Glutamatergic neuron (in vitro differentiated cells): ENCODE results near the gene EPS8L1. TPM values are rescaled to one million over a fixed set of nuclear protein-coding genes. Genes with fewer than 3 reads are reported as not detected.

ENCODE experiments used
- DNase-seq: peaks from one replicate; pipeline ENCODE4 v3.0.0; 2022
- H3K27ac Mint-ChIP-seq: one replicate; pipeline ENCODE4 v1.8.0; 2020; ENCODE audit warnings: mild to moderate bottlenecking, mixed read lengths, inconsistent platforms; ENCODE audit not compliant: unreplicated experiment
- H3K27me3 Mint-ChIP-seq: one replicate; pipeline ENCODE4 v1.8.0; 2020; ENCODE audit warnings: mild to moderate bottlenecking, moderate library complexity, mixed read lengths, inconsistent platforms; ENCODE audit not compliant: unreplicated experiment
- H3K36me3 Mint-ChIP-seq: one replicate; pipeline ENCODE4 v1.8.0; 2020; ENCODE audit warnings: mild to moderate bottlenecking, mixed read lengths, inconsistent platforms; ENCODE audit not compliant: unreplicated experiment
- H3K4me1 Mint-ChIP-seq: one replicate; pipeline ENCODE4 v1.8.0; 2020; ENCODE audit warnings: mild to moderate bottlenecking, low read depth, mixed read lengths, inconsistent platforms; ENCODE audit not compliant: unreplicated experiment
- H3K4me3 Mint-ChIP-seq: one replicate; pipeline ENCODE4 v1.8.0; 2020; ENCODE audit warnings: mild to moderate bottlenecking, mixed read lengths, inconsistent platforms; ENCODE audit not compliant: unreplicated experiment
- H3K9me3 Mint-ChIP-seq: one replicate; pipeline ENCODE4 v1.8.0; 2020; ENCODE audit warnings: mild to moderate bottlenecking, moderate library complexity, mixed read lengths, inconsistent platforms; ENCODE audit not compliant: unreplicated experiment
- total RNA-seq: library from RNA; stranded (reverse); fragmentation: NEBNext Ultra II Directional; extraction: Animal tissue kit (Norgen Biotek cat#: 25700); gene quantifications from one replicate; pipeline ENCODE4 v1.2.1, GENCODE V29; 2021; ENCODE audit not compliant: unreplicated experiment
- TF ChIP-seq, protein P1 (sequence below): fragments of 200-600 bp; sonication (generic); IDR thresholded peaks from one replicate; pipeline ENCODE4 v1.5.0; 2021; ENCODE audit not compliant: partially characterized antibody, unreplicated experiment

EPS8L1 gene
- total RNA-seq, 1 donor from 2014 or later = 114 TPM

DNA sequence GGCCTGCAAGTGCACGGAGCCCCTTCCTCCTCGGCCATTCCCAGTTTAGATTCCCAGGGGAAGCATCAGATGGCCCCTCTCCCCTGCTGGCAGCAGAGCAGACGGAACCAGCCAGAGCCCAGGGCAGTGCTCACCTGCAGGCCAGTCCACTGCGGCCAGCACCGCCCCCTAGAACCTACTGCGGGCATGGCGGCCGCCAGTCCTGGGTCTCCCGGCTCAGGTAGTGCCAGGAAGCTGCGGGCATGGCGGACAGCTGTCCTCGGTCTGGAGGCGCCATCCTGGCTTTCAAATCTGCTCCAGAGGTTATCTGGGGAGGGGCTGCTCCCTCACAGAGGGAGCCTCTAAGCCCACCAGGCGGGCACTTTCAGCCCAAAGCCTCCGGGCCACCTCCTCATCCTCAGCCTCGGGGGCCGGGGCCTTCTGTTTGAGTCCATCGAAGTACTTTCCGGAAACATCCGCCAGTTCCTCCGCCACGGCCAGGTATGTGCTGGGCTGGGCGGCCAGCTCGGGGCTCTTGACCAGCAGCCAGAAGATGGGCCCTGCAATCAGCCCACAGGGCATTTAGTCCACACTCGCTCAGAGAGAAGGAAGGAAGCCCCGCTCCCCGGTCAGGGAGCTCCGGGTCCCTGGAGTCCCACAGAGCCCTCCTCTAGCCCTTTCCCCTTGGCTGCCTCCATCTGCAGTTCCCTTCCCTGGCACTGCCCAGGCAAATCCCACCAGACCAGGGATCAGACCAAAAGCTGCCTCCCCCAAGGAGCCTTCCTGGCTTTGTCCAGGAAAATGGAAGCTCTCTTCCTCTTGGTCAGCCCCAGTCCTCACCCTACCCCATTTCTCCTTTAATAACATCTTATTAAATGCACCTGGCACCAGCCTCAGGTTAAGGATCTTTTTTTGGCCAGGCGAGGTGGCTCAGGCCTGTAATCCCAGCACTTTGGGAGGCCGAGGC, 30.6 kb upstream of the EPS8L1 start:
- Mint-ChIP-seq H3K36me3 (no peaks in the 10 kb centered on the region), H3K4me1 (no peaks in the 10 kb centered on the region)
- DNase-seq = no peak

DNA sequence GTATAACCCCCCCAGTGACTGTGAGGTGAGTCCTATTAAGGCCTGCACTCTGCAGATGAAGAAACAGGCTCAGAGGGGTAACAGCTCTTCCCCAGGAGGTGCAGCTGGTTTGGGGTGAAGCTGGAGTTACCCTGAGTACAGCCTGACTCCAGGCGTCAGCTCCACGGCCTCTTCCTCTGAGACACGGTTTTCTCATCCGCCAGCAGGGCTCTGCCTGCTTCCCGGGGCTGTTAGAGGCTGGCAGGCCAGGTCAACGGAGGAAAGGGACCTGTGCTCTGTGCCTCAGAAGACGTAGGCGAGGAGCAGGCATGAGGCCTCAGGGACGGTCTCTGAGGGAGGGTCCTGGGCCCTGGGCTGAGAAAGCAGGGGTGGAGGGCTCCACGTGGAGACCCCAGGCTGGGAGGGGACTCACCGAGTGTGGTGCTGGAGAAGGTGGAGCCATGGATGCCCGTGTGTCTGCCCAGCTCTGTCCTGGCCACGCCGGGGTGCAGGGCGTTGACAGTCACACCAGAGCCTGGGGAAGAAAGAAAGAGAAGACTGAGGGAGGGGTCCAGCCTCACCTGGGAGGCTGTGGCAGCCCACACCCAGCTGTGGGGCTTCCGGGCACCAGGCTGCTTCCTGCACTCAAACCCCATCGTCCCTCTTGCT, 28.6 kb upstream of the EPS8L1 start:
- Mint-ChIP-seq H3K4me3 (no peak overlapping the region), H3K27me3 (no peaks in the 10 kb centered on the region), H3K4me1 (no peaks in the 10 kb centered on the region), H3K36me3 (no peaks in the 10 kb centered on the region), H3K27ac (no peak overlapping the region), H3K9me3 (peaks cover 6% of the 10 kb centered on the region)
- TF ChIP-seq, protein P1, sequence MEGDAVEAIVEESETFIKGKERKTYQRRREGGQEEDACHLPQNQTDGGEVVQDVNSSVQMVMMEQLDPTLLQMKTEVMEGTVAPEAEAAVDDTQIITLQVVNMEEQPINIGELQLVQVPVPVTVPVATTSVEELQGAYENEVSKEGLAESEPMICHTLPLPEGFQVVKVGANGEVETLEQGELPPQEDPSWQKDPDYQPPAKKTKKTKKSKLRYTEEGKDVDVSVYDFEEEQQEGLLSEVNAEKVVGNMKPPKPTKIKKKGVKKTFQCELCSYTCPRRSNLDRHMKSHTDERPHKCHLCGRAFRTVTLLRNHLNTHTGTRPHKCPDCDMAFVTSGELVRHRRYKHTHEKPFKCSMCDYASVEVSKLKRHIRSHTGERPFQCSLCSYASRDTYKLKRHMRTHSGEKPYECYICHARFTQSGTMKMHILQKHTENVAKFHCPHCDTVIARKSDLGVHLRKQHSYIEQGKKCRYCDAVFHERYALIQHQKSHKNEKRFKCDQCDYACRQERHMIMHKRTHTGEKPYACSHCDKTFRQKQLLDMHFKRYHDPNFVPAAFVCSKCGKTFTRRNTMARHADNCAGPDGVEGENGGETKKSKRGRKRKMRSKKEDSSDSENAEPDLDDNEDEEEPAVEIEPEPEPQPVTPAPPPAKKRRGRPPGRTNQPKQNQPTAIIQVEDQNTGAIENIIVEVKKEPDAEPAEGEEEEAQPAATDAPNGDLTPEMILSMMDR = no peak
- no peak for DNase-seq

More for the DNA sequence above, 30.6 kb upstream of the EPS8L1 start:
- Mint-ChIP-seq H3K9me3 (peaks cover 6% of the 10 kb centered on the region), H3K27ac (no peak overlapping the region), H3K27me3 (no peaks in the 10 kb centered on the region), H3K4me3 (no peak overlapping the region)
- TF ChIP-seq, protein P1 = no peak

DNA sequence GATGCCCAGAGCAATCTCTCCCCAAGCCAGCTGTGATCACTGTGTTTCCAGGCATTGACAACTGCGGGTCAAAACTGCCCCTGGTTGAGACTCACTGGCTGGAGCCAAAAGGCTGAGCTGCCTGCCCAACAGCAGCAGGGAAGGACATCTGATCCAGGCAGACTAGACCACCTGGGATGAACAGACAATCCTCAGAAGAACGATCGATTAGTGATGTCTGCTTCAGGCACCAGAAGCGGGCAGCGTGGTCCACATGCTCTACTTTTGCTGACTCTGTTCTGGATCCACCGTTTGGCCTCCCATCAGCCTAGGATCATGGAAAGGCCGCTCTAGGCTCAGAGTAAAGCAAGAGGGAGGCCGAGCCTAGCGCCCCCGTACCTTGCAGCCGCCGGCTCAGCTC, 27.7 kb upstream of the EPS8L1 start:
- H3K27ac Mint-ChIP-seq = no peak overlapping the region
- peaks cover 2% of the 10 kb centered on the region for H3K9me3 Mint-ChIP-seq
- H3K27me3 Mint-ChIP-seq = no peaks in the 10 kb centered on the region
- H3K4me3 Mint-ChIP-seq = no peak overlapping the region
- no peak for DNase-seq
- TF ChIP-seq, protein P1 = no peak
- H3K36me3 Mint-ChIP-seq = no peaks in the 10 kb centered on the region
- H3K4me1 Mint-ChIP-seq = no peaks in the 10 kb centered on the region

GRCh38 chr19:55048446-55048845, 27.2 kb upstream of the EPS8L1 start:
- DNase-seq = no peak
- Mint-ChIP-seq H3K4me1 (no peaks in the 10 kb centered on the region), H3K36me3 (no peaks in the 10 kb centered on the region), H3K27ac (no peak overlapping the region), H3K4me3 (no peak overlapping the region), H3K9me3 (peaks cover 2% of the 10 kb centered on the region), H3K27me3 (no peaks in the 10 kb centered on the region)
- TF ChIP-seq, protein P1 = no peak
